SKM-1 (cell line): ENCODE measurements around the gene STAT3.
"Not testable (repeated sequence)": the region's sequence is repeated elsewhere in the genome, so short reads cannot be mapped to it uniquely, and the experiment has no call there.

ENCODE experiments used
- DNase-seq: peaks from one replicate; lab custom pipeline; 2025; ENCODE audit not compliant: unreplicated experiment; lab: John Stamatoyannopoulos, UW

The STAT3 gene

GRCh38 chr17:42409523-42410318 lies 21.5 kb upstream of the STAT3 start:
- DNase-seq: no peak

GRCh38 chr17:42408061-42408460 lies 19.8 kb upstream of the STAT3 start:
- DNase-seq: no peak

- DNase-seq: no peak
These were observed 19.1 kb upstream of the STAT3 start for GRCh38 chr17:42407289-42407836.

DNA sequence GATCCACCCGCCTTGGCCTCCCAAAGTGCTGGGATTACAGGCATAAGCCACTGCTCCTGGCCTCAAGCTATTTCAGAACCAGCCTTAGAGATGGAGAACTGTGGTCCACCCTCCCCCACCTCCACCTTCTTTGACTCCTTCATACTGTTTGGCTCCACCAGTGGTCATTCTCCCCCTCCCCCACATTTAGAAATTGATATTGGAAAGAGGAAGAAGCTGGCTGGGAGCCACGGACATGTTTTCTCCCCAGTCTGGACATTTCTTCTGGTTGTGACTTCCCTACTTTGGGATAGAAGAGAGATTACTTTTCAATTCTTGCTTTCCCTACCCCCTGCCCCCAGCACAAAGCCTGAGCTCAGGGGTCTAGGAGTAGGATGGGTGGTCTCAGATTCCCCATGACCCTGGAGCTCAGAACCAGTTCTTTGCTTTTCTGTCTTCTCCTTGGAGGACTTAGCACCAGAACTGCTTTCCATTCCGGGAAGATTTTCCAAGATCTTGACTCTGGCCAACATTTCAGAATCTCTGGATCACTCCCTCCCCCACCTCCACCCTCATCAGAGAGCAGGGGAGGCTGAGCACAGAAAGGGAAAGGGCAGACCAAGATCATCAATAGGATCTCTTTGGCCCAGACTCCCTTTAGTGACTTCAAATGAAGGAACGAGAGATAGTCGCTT lies 18.5 kb upstream of the STAT3 start:
- no peak for DNase-seq

GRCh38 chr17:42405963-42406495 lies 17.8 kb upstream of the STAT3 start:
- DNase-seq: peak; percentile 55

DNA sequence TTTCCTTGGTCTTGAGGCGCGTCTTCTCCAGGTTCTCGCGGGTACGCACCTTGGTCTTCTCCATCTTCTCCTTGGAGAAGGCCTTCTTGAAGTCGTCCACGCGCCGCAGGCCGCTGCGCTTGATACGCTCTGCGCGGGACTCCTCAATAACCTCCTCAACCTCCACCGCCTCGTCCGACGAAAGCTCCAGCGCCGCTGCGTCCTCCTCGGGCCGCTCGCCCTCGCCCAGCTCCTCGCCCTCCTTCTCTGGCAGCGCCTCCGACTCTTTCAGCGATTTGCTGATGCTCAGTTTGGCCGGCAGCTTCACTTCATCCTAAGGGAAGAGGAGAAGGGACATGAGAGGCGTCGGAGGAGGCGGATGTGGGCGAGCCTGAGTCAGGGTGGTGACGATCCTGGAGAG lies 16.8 kb upstream of the STAT3 start:
- no peak for DNase-seq

DNA sequence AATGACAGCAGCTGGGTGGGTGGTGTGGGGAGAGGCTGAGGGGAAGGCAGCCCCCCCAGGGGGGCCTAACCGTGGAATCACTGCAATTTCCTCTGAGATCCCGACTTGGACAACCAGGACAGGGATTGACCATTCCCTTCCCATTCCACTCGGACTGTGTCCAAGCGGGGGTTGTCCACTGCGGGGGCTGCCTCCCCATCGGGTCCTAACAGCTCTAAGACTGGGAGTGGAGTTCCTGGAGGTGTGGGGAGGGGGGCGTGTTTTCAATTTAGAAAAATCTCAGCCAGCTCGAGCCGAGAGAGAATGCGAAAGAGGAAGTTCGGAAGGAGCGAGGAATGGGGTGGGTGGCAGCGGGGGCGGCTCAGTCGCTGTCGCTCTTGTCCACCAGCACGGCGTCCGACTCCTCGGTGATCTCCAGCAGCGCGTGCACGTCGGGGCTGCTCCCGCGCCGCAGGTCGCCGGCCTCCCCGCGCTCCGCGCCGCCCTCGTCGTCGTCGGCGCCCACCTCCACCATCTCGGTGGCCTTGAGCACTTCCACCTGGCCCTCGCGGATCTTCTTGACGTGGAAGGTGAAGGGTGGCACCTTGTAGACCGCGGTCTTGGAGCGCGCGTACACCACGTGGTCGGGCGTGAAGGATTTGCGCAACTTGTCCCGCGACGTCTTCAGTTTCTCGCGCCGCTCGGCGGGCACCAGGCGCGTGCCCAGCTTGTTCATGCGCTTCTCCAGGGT lies 16.2 kb upstream of the STAT3 start:
- DNase-seq: no peak

- no peak for DNase-seq
These were observed 14.9 kb upstream of the STAT3 start for GRCh38 chr17:42403150-42403549.

- no peak for DNase-seq
These were observed 13.9 kb upstream of the STAT3 start for GRCh38 chr17:42402117-42402516.

GRCh38 chr17:42400844-42401375 lies 12.7 kb upstream of the STAT3 start:
- DNase-seq: not testable (repeated sequence)

GRCh38 chr17:42399948-42400843 lies 12.0 kb upstream of the STAT3 start:
- DNase-seq: no peak

GRCh38 chr17:42399121-42399520 lies 10.9 kb upstream of the STAT3 start:
- no peak for DNase-seq

DNA sequence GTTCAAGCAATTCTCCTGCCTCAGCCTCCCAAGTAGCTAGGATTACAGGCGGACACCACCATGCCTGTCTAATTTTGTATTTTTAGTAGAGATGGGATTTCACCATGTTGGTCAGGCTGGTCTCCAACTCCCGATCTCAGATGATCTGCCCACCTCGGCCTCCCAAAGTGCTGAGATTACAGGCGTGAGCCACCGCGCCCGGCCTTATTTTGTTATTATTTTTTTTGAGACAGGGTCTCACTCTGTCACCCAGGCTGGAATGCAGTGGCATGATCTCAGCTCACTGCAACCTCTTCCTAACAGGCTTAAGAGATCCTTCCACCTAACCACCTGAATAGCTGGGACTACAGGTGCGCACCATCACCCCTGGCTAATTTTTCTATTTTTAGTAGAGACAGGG lies 7.4 kb upstream of the STAT3 start:
- not testable (repeated sequence) for DNase-seq

DNA sequence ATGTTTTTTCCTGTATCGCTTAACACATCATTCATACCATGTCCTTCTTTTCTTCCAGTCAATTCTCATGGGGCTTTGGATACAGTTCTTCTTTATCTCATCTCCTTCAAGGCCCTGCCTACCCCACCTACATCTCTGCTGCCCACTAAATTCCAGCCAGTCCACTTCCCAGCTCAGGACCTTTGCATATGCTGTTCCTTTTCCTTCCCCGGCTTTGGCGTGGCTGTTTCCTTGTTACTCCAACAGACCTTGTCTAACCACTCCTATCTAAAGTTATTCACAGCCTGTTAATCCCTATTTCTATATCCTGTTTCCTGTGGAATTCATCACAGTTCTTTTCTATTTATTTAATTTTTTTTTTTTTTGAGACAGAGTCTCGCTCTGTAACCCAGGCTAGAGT lies 6.6 kb upstream of the STAT3 start:
- no peak for DNase-seq

GRCh38 chr17:42392692-42393415 lies 4.6 kb upstream of the STAT3 start:
- DNase-seq: no peak

DNA sequence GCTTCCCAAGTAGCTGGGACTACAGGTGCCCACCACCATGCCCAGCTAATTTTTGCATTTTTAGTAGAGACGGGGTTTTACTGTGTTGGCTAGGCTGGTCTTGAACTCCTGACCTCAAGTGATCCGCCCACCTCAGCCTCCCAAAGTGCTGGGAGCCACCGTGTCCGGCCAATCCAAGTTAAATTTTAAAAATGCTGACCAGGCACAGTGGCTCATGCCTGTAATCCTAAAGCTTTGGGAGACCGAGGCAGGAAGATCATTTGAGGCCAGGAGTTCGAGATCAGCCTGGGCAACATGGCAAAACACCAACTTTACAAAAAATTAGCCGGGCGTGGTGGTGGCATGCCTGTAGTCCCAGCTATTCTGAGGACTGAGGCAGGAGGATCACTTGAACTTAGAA lies 3.2 kb upstream of the STAT3 start:
- DNase-seq: not testable (repeated sequence)

- no peak for DNase-seq
These were observed 1.7 kb upstream of the STAT3 start for GRCh38 chr17:42389899-42390298.

DNA sequence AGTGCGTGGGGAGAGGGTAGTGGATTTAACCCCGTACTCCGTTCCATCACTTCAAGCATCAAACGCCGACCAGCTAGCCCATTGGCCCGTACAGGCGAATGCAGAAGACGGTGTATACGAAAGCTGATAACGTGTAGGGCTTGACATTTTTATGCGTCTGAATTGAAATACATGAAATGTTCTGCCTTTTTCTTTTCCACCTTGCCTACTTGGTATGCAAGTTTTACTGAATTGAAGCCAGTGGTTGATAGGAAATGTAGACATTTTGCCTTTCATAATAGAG lies 834 bp upstream of the STAT3 start:
- DNase-seq: no peak

GRCh38 chr17:42387661-42388380 lies 421 bp downstream of the STAT3 start:
- no peak for DNase-seq
